MCF 10A (cell line): ENCODE data around the gene TMEM59L. TPM values are rescaled to one million over a fixed set of nuclear protein-coding genes. Genes with fewer than 3 reads are reported as not detected.
"Not testable (repeated sequence)": the region's sequence is repeated elsewhere in the genome, so short reads cannot be mapped to it uniquely, and the experiment has no call there.

ENCODE experiments used
- BruUV-seq: library from RNA; stranded (reverse); fragments of 400-500 nt; replicated peaks from 2 replicates; lab custom pipeline; 2021; lab: Mats Ljungman, UMichigan
- CTCF ChIA-PET: fragments of 300-600 bp; sonication (Branson Sonifier 250); formaldehyde crosslinking; extraction: SDS; loops from one replicate; lab custom pipeline; 2021; ENCODE audit warnings: antibody characterized with exemption, inconsistent platforms; lab: Yijun Ruan, JAX
- POLR2A ChIA-PET: fragments of 300-600, 350-650 bp; sonication (Branson Sonifier 250); formaldehyde crosslinking; extraction: SDS; loops from one replicate; lab custom pipeline; 2020; ENCODE audit warnings: antibody characterized with exemption, inconsistent platforms; lab: Yijun Ruan, JAX
- DNase-seq: peaks from one replicate; pipeline ENCODE4 v3.0.0-alpha.2; 2018; ENCODE audit not compliant: unreplicated experiment
- H3K27ac Mint-ChIP-seq: one replicate; pipeline ENCODE4 v1.8.0; 2022; ENCODE audit warnings: mild to moderate bottlenecking, low read depth, mixed read lengths; ENCODE audit not compliant: unreplicated experiment
- H3K27me3 Mint-ChIP-seq: one replicate; pipeline ENCODE4 v1.8.0; 2022; ENCODE audit warnings: mixed read lengths; ENCODE audit not compliant: insufficient read depth, unreplicated experiment
- H3K36me3 Mint-ChIP-seq: one replicate; pipeline ENCODE4 v1.8.0; 2022; ENCODE audit warnings: mild to moderate bottlenecking, moderate library complexity, mixed read lengths; ENCODE audit not compliant: insufficient read depth, unreplicated experiment
- H3K4me1 Mint-ChIP-seq: one replicate; pipeline ENCODE4 v1.8.0; 2022; ENCODE audit warnings: mixed read lengths; ENCODE audit not compliant: insufficient read depth, unreplicated experiment
- H3K4me3 Mint-ChIP-seq: one replicate; pipeline ENCODE4 v1.8.0; 2022; ENCODE audit warnings: mild to moderate bottlenecking, moderate library complexity, mixed read lengths; ENCODE audit not compliant: unreplicated experiment
- H3K9me3 Mint-ChIP-seq: one replicate; pipeline ENCODE4 v1.8.0; 2022; ENCODE audit warnings: mixed read lengths; ENCODE audit not compliant: unreplicated experiment
- CTCF ChIP-seq: fragments of 200-600 bp; IDR thresholded peaks from one replicate; pipeline ENCODE4 v1.8.0; 2022; ENCODE audit warnings: antibody characterized with exemption, mild to moderate bottlenecking; ENCODE audit not compliant: unreplicated experiment
- intact Hi-C: fragments of 100-400 bp; cut with micrococcal nuclease; formaldehyde crosslinking; loops from 2 replicates; pipeline ENCODE4 v1.14.1; 2022
- total RNA-seq: library from RNA; stranded (reverse); gene quantifications from 2 replicates; pipeline ENCODE4 v1.2.3, GENCODE V29; 2022

The TMEM59L gene
- total RNA-seq, 1 experiment from 2014 or later = 0.33 TPM

- ChIA-PET POLR2A (no interaction called here), CTCF (interaction anchor here (0.6 to 1.6 kb wide), 4 partner anchors 160 to 287 kb away, joined by 3 to 7 read pairs (median 4); no protein-coding TSS in a partner anchor)
- intact Hi-C loops = no loop called here
These were observed 17.2 kb upstream of the TMEM59L start for GRCh38 chr19:18595475-18595874.

GRCh38 chr19:18596752-18597157 lies 15.9 kb upstream of the TMEM59L start:
- H3K9me3 Mint-ChIP-seq = no peaks in the 10 kb centered on the region
- no peak for TF ChIP-seq CTCF
- no TSS peak for BruUV-seq
- no peaks in the 10 kb centered on the region for H3K27me3 Mint-ChIP-seq
- POLR2A ChIA-PET = no interaction called here
- CTCF ChIA-PET = interaction anchor here (0.6 to 1.5 kb wide), 2 partner anchors 34 to 250 kb away, joined by 3 read pairs; no protein-coding TSS in a partner anchor
- peak; percentile 35 for DNase-seq
- peaks cover 7% of the 10 kb centered on the region for H3K4me1 Mint-ChIP-seq
- no peak overlapping the region for H3K27ac Mint-ChIP-seq
- H3K4me3 Mint-ChIP-seq = no peak overlapping the region
- intact Hi-C loops = no loop called here
- H3K36me3 Mint-ChIP-seq = peaks cover 4% of the 10 kb centered on the region

More at GRCh38 chr19:18595475-18595874, 17.2 kb upstream of the TMEM59L start:
- no peak for TF ChIP-seq CTCF
- H3K9me3 Mint-ChIP-seq = no peaks in the 10 kb centered on the region
- H3K27me3 Mint-ChIP-seq = no peaks in the 10 kb centered on the region
- DNase-seq = no peak
- H3K36me3 Mint-ChIP-seq = peaks cover 14% of the 10 kb centered on the region
- H3K4me3 Mint-ChIP-seq = no peak overlapping the region
- BruUV-seq = no TSS peak
- H3K27ac Mint-ChIP-seq = no peak overlapping the region
- peaks cover 7% of the 10 kb centered on the region for H3K4me1 Mint-ChIP-seq

GRCh38 chr19:18597809-18598660 lies 14.6 kb upstream of the TMEM59L start:
- no peak for TF ChIP-seq CTCF
- DNase-seq = no peak
- ChIA-PET POLR2A (no interaction called here), CTCF (interaction anchor here (1.0 to 1.5 kb wide), 2 partner anchors 9 to 249 kb away, joined by 3 to 7 read pairs; partner anchors contain the start of gene REX1BD)
- no peaks in the 10 kb centered on the region for H3K9me3 Mint-ChIP-seq
- no peak overlapping the region for H3K27ac Mint-ChIP-seq
- no TSS peak for BruUV-seq
- peaks cover 5% of the 10 kb centered on the region for H3K27me3 Mint-ChIP-seq
- no peak overlapping the region for H3K4me3 Mint-ChIP-seq
- peaks cover 7% of the 10 kb centered on the region for H3K4me1 Mint-ChIP-seq
- peaks cover 4% of the 10 kb centered on the region for H3K36me3 Mint-ChIP-seq
- intact Hi-C loops = no loop called here

- BruUV-seq = no TSS peak
- Mint-ChIP-seq H3K9me3 (no peaks in the 10 kb centered on the region), H3K36me3 (peaks cover 4% of the 10 kb centered on the region), H3K4me1 (peaks cover 5% of the 10 kb centered on the region), H3K27ac (no peak overlapping the region), H3K27me3 (peaks cover 11% of the 10 kb centered on the region), H3K4me3 (no peak overlapping the region)
- DNase-seq = no peak
- TF ChIP-seq CTCF = no peak
- POLR2A ChIA-PET = no interaction called here
- CTCF ChIA-PET = interaction anchor here (0.7 to 1.0 kb wide), 2 partner anchors 9 to 11 kb away, joined by 3 to 7 read pairs; partner anchors contain the start of gene REX1BD
- intact Hi-C loops = no loop called here
These were observed 13.2 kb upstream of the TMEM59L start for GRCh38 chr19:18599485-18599884.

- intact Hi-C loops, H3K36me3 Mint-ChIP-seq, H3K4me3 Mint-ChIP-seq, DNase-seq, H3K9me3 Mint-ChIP-seq, H3K4me1 Mint-ChIP-seq, BruUV-seq, H3K27ac Mint-ChIP-seq: not testable (repeated sequence)
- CTCF ChIA-PET = interaction anchor here (0.6 kb wide), 1 partner anchor 11 kb away, joined by 3 read pairs; no protein-coding TSS in a partner anchor
- POLR2A ChIA-PET = interaction anchor here (0.7 to 1.5 kb wide), 2 partner anchors 9 to 12 kb away, joined by 3 to 4 read pairs; no protein-coding TSS in a partner anchor
- peaks cover 22% of the 10 kb centered on the region for H3K27me3 Mint-ChIP-seq
These were observed 11.8 kb upstream of the TMEM59L start for GRCh38 chr19:18600692-18601397.
